ENCODE measurements around the gene DNAH8.

DNA sequence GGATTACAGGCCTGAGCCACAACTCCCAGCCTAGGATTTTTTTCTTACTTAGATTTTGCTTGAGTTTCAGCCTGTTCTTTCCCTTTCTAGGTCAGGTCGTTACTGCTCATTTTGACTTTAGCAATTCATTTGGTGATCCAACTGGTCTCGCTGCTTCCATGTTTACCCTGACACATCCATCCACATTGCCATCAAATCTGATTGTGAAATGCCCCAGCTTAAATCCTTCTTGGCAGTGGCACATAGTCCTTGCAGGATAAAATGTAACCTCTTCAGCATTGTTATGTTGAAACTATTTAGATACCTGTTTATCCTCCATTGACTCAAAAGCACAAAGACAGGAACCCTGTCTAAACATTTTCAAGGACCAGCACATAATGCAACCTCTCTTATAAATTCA is 77.2 kb downstream of the DNAH8 start:
- TF ChIP-seq EZH2 (IDR thresholded peaks at IDR 0.05; ENCODE audit: borderline replicate concordance, low read length) (no peak), CTCF (conservative IDR thresholded peaks at IDR 0.05 in 1 of 2, IDR thresholded peaks at IDR 0.05 in 1 of 2; ENCODE audit: extremely low read depth in 1 of 2, insufficient read depth in 1 of 2, low read depth in 1 of 2, low read length in 2 of 2) (no peak)
